Mucosa of stomach (tissue), 1 donor: ENCODE data around the gene ADIPOR2.

ENCODE experiments used
- H3K27me3 ChIP-seq: one replicate; pipeline ENCODE4 v1.7.0; 2013; ENCODE audit warnings: mild to moderate bottlenecking, low read length; ENCODE audit not compliant: control insufficient read depth, insufficient read depth
- H3K36me3 ChIP-seq: one replicate; pipeline ENCODE4 v1.7.0; 2013; ENCODE audit warnings: low read length; ENCODE audit not compliant: control insufficient read depth, insufficient read depth
- H3K4me1 ChIP-seq: one replicate; pipeline ENCODE4 v1.7.0; 2013; ENCODE audit warnings: mild to moderate bottlenecking, low read length; ENCODE audit not compliant: control insufficient read depth, insufficient read depth
- H3K4me3 ChIP-seq: one replicate; pipeline ENCODE4 v1.7.0; 2013; ENCODE audit warnings: low read length
- H3K9ac ChIP-seq: one replicate; pipeline ENCODE4 v1.7.0; 2013; ENCODE audit warnings: mild to moderate bottlenecking, low read length, moderate library complexity
- H3K9me3 ChIP-seq: one replicate; pipeline ENCODE4 v1.7.0; 2013; ENCODE audit warnings: mild to moderate bottlenecking, low read length, moderate library complexity; ENCODE audit not compliant: control insufficient read depth
- donor health status: Pancreatic carcinoma.

Gene ADIPOR2

DNA sequence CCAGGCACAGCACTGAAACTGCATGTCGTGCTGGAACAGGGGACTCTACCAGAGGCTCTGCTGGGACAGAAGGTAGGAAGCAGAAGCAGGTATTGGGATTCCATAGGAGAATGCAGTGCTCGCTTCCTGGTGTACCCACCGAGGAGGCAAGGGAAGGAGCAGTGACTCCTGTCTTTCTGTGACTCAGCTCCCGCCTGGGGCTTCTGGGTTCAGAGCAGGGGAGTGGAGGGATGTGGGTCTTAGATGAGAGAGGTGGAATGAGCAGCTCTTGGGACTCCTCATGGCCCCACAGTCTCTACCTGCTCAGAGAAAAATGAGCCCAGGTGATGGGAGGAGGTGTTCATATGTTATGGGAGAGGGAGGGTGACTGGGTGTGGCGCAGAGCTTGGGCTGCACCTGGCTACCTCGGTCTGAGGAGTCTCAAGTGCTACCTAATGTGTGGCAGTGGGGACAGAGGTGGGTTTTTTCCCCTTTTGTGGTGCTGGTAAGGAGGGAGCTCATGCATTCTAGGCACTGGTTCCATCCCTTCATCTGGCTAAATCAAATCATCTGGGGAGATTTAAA lies 35.6 kb upstream of the ADIPOR2 start:
- peaks cover 31% of the 10 kb centered on the region for H3K4me1 ChIP-seq
- H3K9me3 ChIP-seq, result no peaks in the 10 kb centered on the region

DNA sequence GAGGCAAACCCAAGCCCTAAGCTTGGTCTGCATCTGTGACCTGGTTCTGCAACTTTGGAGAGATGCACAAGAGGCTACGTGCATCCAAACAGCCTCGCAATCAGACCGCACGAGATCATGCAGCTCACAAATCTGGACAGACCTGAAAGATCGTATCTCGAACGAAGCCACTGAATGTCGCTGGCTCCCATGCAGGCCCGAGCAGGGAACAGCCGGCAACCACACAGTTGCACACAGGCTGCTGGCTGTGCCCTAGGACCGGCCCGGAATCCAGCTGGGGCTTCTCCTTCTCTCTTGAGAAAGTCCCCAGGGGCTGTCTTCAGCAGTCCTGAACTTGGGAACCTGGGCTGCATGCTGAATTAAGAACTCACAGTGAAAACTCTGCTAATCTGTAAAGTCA lies 34.0 kb upstream of the ADIPOR2 start:
- Histone ChIP-seq H3K27me3 (no peaks in the 10 kb centered on the region), H3K9me3 (no peaks in the 10 kb centered on the region)

More for the DNA sequence above, 35.6 kb upstream of the ADIPOR2 start:
- H3K4me3 ChIP-seq, result no peak overlapping the region
- no peaks in the 10 kb centered on the region for H3K27me3 ChIP-seq
- H3K9ac ChIP-seq, result no peak overlapping the region
- no peaks in the 10 kb centered on the region for H3K36me3 ChIP-seq

DNA sequence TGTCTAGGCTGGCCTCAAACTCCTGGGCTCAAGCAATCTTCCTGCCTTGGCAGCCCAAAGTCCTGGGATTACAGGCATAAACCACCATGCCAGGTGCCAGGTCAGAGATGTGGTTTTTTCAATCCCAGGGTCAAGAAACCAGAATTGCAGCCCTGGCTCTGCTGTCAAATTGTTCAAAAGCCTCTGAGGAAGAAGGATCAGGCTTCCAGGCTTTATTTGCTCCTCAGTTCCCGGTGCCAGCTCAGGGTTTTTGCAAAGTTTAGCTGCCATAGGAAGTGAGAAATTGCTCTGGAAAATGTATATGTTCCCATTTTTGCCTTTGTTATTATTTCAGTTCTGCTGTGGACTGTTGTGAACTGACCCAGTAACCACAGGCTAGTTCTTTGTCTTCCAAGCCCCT lies 33.2 kb upstream of the ADIPOR2 start:
- peaks cover 38% of the 10 kb centered on the region for H3K4me1 ChIP-seq
- no peaks in the 10 kb centered on the region for H3K9me3 ChIP-seq
- H3K27me3 ChIP-seq, result no peaks in the 10 kb centered on the region
- H3K4me3 ChIP-seq, result no peak overlapping the region
- no peak overlapping the region for H3K9ac ChIP-seq
- no peaks in the 10 kb centered on the region for H3K36me3 ChIP-seq

More for the DNA sequence above, 34.0 kb upstream of the ADIPOR2 start:
- Histone ChIP-seq H3K4me1 (peaks cover 38% of the 10 kb centered on the region), H3K9ac (no peak overlapping the region), H3K4me3 (no peak overlapping the region), H3K36me3 (no peaks in the 10 kb centered on the region)

DNA sequence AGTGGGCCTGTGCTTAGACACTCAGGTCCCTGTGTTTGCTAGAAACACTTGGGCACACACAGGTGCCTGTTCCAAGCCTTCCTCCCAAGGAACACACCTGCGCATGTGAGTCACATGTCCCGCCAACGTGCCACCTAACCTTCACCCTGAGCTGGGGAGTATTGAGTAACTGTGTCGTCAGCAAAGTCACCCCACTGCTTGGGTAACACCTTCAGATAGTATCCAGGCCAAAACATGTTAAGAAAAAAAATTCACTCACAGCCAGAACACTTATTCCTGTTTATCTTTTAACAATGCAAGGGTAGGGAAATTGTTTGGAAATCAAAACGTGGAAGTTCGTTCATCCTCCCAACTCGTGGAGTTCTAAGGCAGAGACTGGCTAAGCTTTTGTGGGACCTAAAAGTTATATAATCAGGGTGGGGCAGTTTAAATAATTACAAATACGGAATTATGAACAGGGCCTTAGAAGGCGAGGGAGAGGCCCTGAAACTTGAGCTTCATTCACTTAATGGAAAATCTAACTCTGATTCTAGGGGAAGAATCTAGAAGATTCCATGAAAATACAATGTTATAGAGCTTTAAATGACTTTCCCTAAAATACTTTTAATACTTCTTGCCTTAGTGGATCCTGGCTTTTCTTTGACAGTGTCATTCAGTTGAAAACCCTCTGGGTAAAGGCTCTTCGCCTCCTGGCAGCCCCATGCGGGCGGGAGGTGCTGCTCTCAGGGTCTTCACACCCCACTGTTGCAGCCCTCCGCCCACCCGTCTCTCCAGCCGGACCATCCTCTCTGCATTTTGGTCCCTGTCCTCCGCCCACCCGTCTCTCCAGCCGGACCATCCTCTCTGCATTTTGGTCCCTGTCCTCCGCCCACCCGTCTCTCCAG lies 30.3 kb upstream of the ADIPOR2 start:
- Histone ChIP-seq H3K9me3 (no peaks in the 10 kb centered on the region), H3K27me3 (no peaks in the 10 kb centered on the region), H3K4me1 (peaks cover 33% of the 10 kb centered on the region), H3K36me3 (no peaks in the 10 kb centered on the region), H3K4me3 (peak overlapping the region; percentile 42), H3K9ac (peak overlapping the region; percentile 40)

DNA sequence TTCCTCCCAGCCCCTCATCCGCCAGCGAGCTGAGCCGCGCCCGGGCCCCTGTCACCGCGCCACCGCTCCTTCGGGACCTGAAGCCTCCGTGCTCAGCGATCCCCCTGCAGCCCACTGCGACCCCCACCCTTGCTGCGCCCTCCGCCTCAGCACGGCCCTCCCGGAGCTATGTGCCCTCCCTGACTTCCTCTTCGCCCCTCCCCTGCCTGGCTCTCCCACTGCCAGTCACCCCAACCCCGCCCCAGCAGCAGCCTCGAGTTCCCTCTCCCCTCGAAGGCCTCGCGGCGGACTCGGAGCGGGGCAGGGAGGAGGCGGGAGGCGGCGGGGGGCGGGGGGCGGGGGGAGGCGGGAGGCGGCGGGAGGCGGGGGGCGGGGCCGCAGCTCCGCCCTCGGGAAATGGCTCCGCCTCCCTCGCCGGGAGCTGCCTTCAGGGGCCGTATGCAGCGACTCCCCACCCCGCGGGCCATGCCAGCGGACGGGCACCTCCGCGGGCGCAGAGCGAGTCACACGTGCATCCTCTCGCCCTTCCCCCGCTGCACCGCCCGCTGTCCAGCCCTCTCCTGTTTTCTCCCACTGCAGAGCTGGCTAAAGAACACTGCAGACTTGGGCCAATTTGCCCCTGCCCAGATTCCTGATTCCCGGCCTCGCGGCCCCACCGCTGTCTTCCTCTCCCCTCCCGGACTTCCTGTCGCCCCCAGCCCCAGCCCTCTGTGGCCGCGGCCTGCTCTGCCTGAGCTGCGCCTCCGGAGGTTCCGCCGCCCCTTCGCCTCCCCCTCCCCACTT lies 29.1 kb upstream of the ADIPOR2 start:
- Histone ChIP-seq H3K9ac (peak overlapping the region; percentile 87), H3K9me3 (no peaks in the 10 kb centered on the region)

DNA sequence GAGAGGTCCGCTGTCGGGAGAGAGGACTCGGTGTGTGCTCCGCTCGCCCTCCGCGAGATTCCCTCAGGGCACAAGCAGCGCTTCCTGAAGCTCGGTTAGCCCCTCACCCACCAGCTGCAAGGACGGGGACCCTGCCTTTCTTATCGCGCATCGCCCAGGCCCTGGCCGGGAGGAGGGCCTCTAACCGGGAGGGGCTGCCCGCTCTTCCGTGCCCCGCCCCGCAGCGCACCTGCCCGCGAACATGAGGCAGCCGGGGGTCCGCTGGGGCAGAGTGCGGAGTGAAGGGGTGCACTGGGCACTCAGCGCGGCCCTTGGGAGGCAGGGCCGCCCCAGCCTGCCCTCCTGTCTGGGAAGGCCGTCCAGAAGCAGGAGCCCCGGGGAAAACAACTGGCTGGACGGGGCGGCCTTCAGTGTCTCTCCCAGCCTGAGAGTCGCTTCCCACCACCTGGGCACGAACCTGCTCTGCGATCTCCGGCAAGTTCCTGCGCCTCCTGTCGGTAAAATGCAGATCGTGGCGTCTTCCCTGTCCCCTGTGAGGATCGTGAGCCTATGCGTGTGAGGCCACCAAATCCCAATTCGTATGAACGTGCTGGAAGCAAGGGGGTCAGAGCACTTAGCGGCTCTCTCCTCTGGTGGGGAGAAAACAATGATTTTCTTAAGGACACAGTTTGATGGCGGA lies 28.0 kb upstream of the ADIPOR2 start:
- Histone ChIP-seq H3K36me3 (no peaks in the 10 kb centered on the region), H3K9ac (no peak overlapping the region), H3K4me1 (peaks cover 40% of the 10 kb centered on the region), H3K9me3 (no peaks in the 10 kb centered on the region), H3K27me3 (no peaks in the 10 kb centered on the region), H3K4me3 (no peak overlapping the region)

More for the DNA sequence above, 29.1 kb upstream of the ADIPOR2 start:
- Histone ChIP-seq H3K36me3 (no peaks in the 10 kb centered on the region), H3K27me3 (no peaks in the 10 kb centered on the region), H3K4me1 (peaks cover 35% of the 10 kb centered on the region), H3K4me3 (no peak overlapping the region)

DNA sequence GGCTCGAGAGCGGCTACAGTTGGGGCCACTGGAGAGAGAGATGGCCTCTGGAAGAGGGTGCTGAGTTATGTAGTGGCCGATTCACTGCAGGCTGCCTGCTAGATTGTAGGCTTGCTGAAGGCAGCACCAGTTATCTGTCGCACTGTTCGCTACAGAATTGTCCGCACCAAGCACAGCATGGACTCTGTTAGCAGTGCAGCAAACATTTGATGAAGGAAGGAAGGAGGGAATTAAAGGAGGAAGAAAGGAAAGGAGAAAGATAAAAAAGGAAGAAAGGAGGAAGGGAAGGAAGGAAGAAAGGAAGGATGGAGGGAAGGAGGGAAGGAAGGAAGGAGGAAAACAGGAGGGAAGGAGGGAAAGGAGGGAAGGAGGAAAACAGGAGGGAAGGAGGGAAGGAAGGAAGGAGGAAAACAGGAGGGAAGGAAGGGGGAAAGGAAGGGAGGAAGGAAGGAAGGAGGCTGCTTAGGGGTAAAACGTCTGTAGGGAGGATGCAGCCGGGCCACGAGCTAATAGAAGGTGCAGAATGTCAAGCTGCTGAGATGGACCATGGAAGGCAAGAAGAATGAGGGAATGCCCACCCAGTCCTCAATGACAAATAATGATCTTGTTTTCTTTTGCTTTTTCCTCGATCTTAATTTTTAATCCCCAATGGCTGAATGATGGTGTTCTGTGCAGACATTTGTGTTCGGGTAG lies 27.3 kb upstream of the ADIPOR2 start:
- Histone ChIP-seq H3K4me3 (no peak overlapping the region), H3K27me3 (no peaks in the 10 kb centered on the region), H3K4me1 (peaks cover 38% of the 10 kb centered on the region), H3K36me3 (no peaks in the 10 kb centered on the region), H3K9ac (no peak overlapping the region), H3K9me3 (no peaks in the 10 kb centered on the region)

DNA sequence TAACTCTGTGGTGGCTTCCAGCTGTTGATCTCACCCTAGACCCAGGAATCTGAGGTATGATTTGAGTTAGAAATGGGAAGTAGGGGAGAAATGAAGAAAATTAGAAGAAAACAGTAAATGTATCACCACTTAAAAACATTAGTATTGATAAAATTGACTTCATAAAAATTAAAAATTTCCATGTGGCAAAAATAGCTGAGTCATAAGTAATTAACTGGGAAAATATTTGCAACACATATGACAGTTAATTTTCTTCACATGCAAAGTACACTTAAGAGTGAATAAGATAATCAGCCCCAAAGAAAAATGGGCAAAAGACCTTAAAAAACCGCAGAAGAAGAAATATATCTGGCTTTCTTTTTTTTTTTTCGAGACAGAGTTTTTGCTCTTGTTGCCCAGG lies 25.5 kb upstream of the ADIPOR2 start:
- no peaks in the 10 kb centered on the region for H3K27me3 ChIP-seq
- H3K4me3 ChIP-seq, result no peak overlapping the region
- peaks cover 41% of the 10 kb centered on the region for H3K4me1 ChIP-seq
- H3K9me3 ChIP-seq, result no peaks in the 10 kb centered on the region
- no peaks in the 10 kb centered on the region for H3K36me3 ChIP-seq
- no peak overlapping the region for H3K9ac ChIP-seq

DNA sequence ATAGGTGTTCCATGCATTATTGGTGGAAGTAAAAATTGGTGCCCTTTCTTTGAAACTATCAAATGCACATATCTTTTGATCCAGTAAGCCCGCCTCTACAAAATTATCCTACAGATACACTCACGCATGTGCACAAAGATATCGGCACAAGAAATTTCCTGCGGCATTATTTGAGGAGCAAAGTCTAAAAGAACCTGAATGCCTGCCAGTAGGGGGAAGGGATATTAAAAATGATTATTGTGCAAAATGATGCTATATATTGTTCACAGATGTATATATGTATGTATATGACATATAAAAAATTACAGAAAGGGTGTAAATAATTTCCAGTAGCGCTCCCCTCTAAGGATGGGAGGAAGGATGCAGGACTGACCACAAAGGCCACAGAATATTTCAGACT lies 24.7 kb upstream of the ADIPOR2 start:
- H3K27me3 ChIP-seq, result no peaks in the 10 kb centered on the region
- peaks cover 44% of the 10 kb centered on the region for H3K4me1 ChIP-seq
- no peak overlapping the region for H3K9ac ChIP-seq
- H3K9me3 ChIP-seq, result no peaks in the 10 kb centered on the region
- H3K4me3 ChIP-seq, result no peak overlapping the region
- no peaks in the 10 kb centered on the region for H3K36me3 ChIP-seq

DNA sequence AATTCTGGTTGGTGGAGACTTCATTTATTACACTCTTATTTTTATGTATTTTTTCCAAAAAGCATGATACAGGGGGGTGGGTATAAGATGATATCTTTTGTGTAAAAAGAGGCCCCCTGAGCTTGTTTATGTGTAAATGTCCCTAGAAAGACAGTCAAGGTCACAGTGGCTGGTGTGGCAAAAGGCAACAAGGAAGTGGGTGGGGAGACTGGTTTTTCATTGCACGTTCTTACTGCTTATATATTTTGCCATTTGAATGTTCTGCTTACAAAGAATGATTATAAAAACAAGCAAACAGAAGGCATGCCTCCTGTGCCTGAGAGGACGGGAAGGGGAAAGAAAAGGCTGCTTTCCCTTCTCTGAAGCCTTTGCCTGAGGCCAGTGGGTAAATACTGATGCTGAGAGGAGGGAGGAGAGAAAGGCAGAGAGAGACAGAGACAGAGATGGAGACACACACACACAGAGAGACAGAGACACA lies 24.1 kb upstream of the ADIPOR2 start:
- Histone ChIP-seq H3K9ac (peak overlapping the region; percentile 46), H3K9me3 (no peaks in the 10 kb centered on the region), H3K4me3 (no peak overlapping the region), H3K4me1 (peaks cover 45% of the 10 kb centered on the region), H3K27me3 (no peaks in the 10 kb centered on the region), H3K36me3 (no peaks in the 10 kb centered on the region)

DNA sequence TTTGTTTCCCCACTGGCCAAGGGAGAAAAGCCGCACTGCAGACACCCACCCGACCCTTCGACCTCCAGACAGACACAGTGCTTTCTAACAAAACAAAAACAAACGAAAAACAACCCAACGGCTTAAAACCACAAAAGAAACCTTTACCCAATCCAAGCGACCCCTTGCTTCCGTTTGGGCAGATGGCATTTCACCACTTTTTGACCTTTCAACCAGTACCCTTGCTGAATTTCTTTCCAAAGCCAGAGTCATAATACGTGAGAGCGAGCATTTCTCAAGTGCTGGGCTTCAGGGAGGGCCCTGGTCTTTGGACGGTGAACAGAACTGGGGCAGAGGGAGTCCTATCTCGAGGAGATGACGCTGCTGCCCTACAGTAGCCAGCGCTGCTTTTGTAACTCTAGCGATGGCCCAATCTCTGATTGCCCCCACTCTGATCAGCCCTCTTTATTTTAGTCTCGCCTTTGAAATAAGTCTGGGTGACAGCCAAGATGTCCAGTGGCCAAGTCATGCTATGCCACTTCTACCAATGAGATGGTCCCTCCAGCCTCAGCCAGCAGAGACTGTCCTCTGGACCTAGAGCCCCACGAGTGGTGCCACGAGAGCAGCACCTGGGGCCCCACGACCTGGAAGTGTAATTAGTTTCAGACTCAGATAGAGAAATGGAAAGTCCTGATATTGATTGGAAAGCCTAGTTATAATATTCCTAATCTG lies 21.9 kb upstream of the ADIPOR2 start:
- H3K36me3 ChIP-seq, result no peaks in the 10 kb centered on the region
- peaks cover 45% of the 10 kb centered on the region for H3K4me1 ChIP-seq
- H3K4me3 ChIP-seq, result no peak overlapping the region
- no peak overlapping the region for H3K9ac ChIP-seq
- H3K9me3 ChIP-seq, result no peaks in the 10 kb centered on the region
- no peaks in the 10 kb centered on the region for H3K27me3 ChIP-seq
